HL-60 (cell line): ENCODE results near the gene ALG11.

Source experiments
- POLR2AphosphoS5 ChIP-seq: IDR thresholded peaks from 2 replicates; pipeline ENCODE4 v1.6.1; 2012; ENCODE audit warnings: low read depth
- TF ChIP-seq, protein P1 (sequence below): IDR thresholded peaks from one replicate; pipeline ENCODE4 v1.5.1; 2011; ENCODE audit warnings: low read length, control low read depth, inconsistent platforms; ENCODE audit not compliant: insufficient read depth
- TF ChIP-seq, protein P2 (sequence below): IDR thresholded peaks from 2 replicates; pipeline ENCODE4 v1.6.1; 2012; ENCODE audit warnings: low read depth; ENCODE audit not compliant: insufficient replicate concordance

DNA sequence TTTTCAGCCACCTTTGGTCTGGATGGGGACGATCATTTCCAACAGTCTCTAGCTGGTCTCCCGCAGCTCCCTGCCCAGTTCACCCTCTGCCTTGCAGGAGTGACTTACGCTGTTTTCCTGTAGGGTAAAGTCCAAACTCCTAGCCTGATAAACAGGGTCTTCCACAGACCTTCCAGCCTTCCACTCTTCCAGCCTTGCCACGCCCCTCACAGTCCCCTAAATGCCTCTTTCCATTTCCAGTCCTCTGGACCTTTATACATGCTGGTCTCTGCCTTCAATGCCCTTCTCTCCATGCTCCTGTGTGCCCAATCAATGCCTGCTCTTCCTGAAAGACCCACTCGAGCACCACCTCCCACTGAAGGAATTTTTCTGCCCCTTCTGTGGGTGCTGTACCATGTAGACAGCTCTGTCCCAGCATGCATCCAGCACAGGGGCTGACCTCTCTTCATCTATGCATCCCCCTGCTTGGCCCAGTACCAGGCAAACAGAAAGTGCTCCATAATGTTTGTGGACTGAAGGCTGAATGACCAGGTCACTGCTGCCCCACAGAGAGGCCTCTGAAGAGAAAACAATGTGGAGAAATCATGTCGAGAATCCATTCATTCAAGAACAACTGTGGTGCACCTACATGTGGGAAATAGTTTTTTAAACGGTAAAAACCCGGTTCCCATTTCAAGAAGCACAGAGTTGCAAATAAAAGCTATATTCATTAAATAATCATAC is 5.5 kb upstream of the ALG11 start:
- TF ChIP-seq, protein P1, sequence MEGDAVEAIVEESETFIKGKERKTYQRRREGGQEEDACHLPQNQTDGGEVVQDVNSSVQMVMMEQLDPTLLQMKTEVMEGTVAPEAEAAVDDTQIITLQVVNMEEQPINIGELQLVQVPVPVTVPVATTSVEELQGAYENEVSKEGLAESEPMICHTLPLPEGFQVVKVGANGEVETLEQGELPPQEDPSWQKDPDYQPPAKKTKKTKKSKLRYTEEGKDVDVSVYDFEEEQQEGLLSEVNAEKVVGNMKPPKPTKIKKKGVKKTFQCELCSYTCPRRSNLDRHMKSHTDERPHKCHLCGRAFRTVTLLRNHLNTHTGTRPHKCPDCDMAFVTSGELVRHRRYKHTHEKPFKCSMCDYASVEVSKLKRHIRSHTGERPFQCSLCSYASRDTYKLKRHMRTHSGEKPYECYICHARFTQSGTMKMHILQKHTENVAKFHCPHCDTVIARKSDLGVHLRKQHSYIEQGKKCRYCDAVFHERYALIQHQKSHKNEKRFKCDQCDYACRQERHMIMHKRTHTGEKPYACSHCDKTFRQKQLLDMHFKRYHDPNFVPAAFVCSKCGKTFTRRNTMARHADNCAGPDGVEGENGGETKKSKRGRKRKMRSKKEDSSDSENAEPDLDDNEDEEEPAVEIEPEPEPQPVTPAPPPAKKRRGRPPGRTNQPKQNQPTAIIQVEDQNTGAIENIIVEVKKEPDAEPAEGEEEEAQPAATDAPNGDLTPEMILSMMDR, result no peak
- TF ChIP-seq POLR2AphosphoS5, result no peak
- TF ChIP-seq, protein P2, sequence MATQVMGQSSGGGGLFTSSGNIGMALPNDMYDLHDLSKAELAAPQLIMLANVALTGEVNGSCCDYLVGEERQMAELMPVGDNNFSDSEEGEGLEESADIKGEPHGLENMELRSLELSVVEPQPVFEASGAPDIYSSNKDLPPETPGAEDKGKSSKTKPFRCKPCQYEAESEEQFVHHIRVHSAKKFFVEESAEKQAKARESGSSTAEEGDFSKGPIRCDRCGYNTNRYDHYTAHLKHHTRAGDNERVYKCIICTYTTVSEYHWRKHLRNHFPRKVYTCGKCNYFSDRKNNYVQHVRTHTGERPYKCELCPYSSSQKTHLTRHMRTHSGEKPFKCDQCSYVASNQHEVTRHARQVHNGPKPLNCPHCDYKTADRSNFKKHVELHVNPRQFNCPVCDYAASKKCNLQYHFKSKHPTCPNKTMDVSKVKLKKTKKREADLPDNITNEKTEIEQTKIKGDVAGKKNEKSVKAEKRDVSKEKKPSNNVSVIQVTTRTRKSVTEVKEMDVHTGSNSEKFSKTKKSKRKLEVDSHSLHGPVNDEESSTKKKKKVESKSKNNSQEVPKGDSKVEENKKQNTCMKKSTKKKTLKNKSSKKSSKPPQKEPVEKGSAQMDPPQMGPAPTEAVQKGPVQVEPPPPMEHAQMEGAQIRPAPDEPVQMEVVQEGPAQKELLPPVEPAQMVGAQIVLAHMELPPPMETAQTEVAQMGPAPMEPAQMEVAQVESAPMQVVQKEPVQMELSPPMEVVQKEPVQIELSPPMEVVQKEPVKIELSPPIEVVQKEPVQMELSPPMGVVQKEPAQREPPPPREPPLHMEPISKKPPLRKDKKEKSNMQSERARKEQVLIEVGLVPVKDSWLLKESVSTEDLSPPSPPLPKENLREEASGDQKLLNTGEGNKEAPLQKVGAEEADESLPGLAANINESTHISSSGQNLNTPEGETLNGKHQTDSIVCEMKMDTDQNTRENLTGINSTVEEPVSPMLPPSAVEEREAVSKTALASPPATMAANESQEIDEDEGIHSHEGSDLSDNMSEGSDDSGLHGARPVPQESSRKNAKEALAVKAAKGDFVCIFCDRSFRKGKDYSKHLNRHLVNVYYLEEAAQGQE, result no peak
